Activated T-cell treated with anti-CD3 and anti-CD28 coated beads, Interleukin-2, amount 50 U/mL, for 4 hours (primary cell): Measurements from ENCODE around the gene TMEM233. TPM values are rescaled to one million over a fixed set of nuclear protein-coding genes. Genes with fewer than 3 reads are reported as not detected.

Source experiments
- ATAC-seq, 2 donors: fragments of 200-7000 bp; cut with Tn5 transposase; one replicate each; pipeline ENCODE4 v1.10.0; 2021
- DNase-seq: peaks from one replicate; pipeline ENCODE4 v3.0.0-alpha.2; 2020
- H3K27me3 Mint-ChIP-seq: one replicate; pipeline ENCODE4 v1.8.0; 2021; ENCODE audit warnings: low read depth, mixed read lengths
- H3K36me3 Mint-ChIP-seq: one replicate; pipeline ENCODE4 v1.8.0; 2022; ENCODE audit warnings: mixed read lengths; ENCODE audit not compliant: insufficient read depth
- H3K4me1 Mint-ChIP-seq: one replicate; pipeline ENCODE4 v1.8.0; 2021; ENCODE audit warnings: low read depth, mixed read lengths
- H3K4me3 Mint-ChIP-seq: one replicate; pipeline ENCODE4 v1.8.0; 2021; ENCODE audit warnings: mild to moderate bottlenecking, moderate library complexity, mixed read lengths
- H3K9me3 Mint-ChIP-seq: one replicate; pipeline ENCODE4 v1.8.0; 2021; ENCODE audit warnings: mixed read lengths
- total RNA-seq, 3 donors: library from RNA; stranded (reverse); gene quantifications; one replicate each; pipeline ENCODE4 v1.2.1, GENCODE V29; 2021

TMEM233 gene
- total RNA-seq, 3 donors from 2014 or later = not detected

GRCh38 chr12:119686355-119686754 is 92.8 kb downstream of the TMEM233 start:
- Mint-ChIP-seq H3K4me3 (no peak overlapping the region), H3K27me3 (no peaks in the 10 kb centered on the region), H3K36me3 (peaks cover 5% of the 10 kb centered on the region), H3K4me1 (peaks cover 12% of the 10 kb centered on the region), H3K9me3 (no peaks in the 10 kb centered on the region)
- DNase-seq (no peak), ATAC-seq (no peak)

- Mint-ChIP-seq H3K36me3 (peaks cover 5% of the 10 kb centered on the region), H3K4me1 (peaks cover 12% of the 10 kb centered on the region), H3K9me3 (no peaks in the 10 kb centered on the region), H3K27me3 (no peaks in the 10 kb centered on the region), H3K4me3 (no peak overlapping the region)
- DNase-seq (no peak), ATAC-seq (no peak)
Measured at GRCh38 chr12:119686776-119687175, 93.2 kb downstream of the TMEM233 start.

- ATAC-seq = no peak
Measured at GRCh38 chr12:119687406-119687805, 93.8 kb downstream of the TMEM233 start.

GRCh38 chr12:119687879-119688278 is 94.3 kb downstream of the TMEM233 start:
- Mint-ChIP-seq H3K27me3 (no peaks in the 10 kb centered on the region), H3K4me3 (no peak overlapping the region), H3K9me3 (no peaks in the 10 kb centered on the region), H3K36me3 (no peaks in the 10 kb centered on the region), H3K4me1 (peaks cover 2% of the 10 kb centered on the region)
- no peak for DNase-seq
- no peak for ATAC-seq

More at GRCh38 chr12:119687406-119687805, 93.8 kb downstream of the TMEM233 start:
- Mint-ChIP-seq H3K9me3 (no peaks in the 10 kb centered on the region), H3K36me3 (peaks cover 2% of the 10 kb centered on the region), H3K4me1 (peaks cover 6% of the 10 kb centered on the region), H3K4me3 (no peak overlapping the region), H3K27me3 (no peaks in the 10 kb centered on the region)
- no peak for DNase-seq

GRCh38 chr12:119689935-119690500 is 96.4 kb downstream of the TMEM233 start:
- H3K4me3 Mint-ChIP-seq = no peak overlapping the region
- ATAC-seq (no peak), DNase-seq (no peak)
- no peaks in the 10 kb centered on the region for H3K9me3 Mint-ChIP-seq
- H3K36me3 Mint-ChIP-seq = no peaks in the 10 kb centered on the region
- H3K27me3 Mint-ChIP-seq = no peaks in the 10 kb centered on the region
- H3K4me1 Mint-ChIP-seq = no peaks in the 10 kb centered on the region

GRCh38 chr12:119691202-119691810 is 97.7 kb downstream of the TMEM233 start:
- Mint-ChIP-seq H3K27me3 (no peaks in the 10 kb centered on the region), H3K9me3 (no peaks in the 10 kb centered on the region), H3K4me1 (no peaks in the 10 kb centered on the region), H3K4me3 (no peak overlapping the region), H3K36me3 (no peaks in the 10 kb centered on the region)
- no peak for ATAC-seq
- no peak for DNase-seq

- ATAC-seq (no peak), DNase-seq (no peak)
- H3K9me3 Mint-ChIP-seq = no peaks in the 10 kb centered on the region
- H3K36me3 Mint-ChIP-seq = no peaks in the 10 kb centered on the region
- no peaks in the 10 kb centered on the region for H3K4me1 Mint-ChIP-seq
- H3K27me3 Mint-ChIP-seq = no peaks in the 10 kb centered on the region
- no peak overlapping the region for H3K4me3 Mint-ChIP-seq
Measured at GRCh38 chr12:119692410-119692809, 98.8 kb downstream of the TMEM233 start.

Other genes with a start within 250 kb of the TMEM233 start
- gene PRKAB1, start 74.4 kb downstream of the TMEM233 start, total RNA-seq = 10 to 100 TPM; 30.9 to 37.3 (median 32.5) TPM